ENCODE measurements around the gene CHST8. TPM values are rescaled to one million over a fixed set of nuclear protein-coding genes. Genes with fewer than 3 reads are reported as not detected.
A peak's percentile ranks its signal among the peaks of the same experiment; 100 is the strongest.

CHST8 gene
- total RNA-seq, 1 donor from 2014 or later: 26.6 TPM

DNA sequence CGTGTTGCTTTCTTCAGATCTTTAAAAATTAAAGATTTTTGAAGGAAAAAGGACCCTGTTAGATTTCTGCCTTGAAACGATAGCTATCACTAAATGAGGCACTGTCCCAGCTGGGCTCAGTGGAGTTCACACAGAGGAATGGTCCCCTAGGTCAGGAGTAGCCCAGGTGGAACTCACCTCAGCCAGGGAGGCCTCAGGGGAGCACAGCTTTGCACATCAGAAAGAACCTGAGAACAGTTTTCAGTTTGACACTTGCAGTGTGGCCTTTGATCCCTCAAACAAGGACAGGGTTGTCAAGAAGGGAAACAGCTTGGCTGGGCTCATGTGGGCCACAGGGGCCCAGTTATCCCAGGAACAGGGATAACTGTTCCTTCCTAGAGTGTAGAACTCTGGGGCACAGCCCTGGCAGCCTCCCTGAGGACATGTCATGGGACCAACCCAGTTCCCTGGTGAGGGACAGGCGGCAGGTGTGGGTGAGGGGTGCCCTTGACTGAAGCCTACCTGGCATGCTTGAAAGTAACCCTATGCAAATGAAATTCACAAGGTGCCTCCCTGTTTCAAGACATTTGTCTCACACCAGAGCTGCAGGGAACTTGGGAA lies 59.4 kb downstream of the CHST8 start:
- TF ChIP-seq, protein P1, sequence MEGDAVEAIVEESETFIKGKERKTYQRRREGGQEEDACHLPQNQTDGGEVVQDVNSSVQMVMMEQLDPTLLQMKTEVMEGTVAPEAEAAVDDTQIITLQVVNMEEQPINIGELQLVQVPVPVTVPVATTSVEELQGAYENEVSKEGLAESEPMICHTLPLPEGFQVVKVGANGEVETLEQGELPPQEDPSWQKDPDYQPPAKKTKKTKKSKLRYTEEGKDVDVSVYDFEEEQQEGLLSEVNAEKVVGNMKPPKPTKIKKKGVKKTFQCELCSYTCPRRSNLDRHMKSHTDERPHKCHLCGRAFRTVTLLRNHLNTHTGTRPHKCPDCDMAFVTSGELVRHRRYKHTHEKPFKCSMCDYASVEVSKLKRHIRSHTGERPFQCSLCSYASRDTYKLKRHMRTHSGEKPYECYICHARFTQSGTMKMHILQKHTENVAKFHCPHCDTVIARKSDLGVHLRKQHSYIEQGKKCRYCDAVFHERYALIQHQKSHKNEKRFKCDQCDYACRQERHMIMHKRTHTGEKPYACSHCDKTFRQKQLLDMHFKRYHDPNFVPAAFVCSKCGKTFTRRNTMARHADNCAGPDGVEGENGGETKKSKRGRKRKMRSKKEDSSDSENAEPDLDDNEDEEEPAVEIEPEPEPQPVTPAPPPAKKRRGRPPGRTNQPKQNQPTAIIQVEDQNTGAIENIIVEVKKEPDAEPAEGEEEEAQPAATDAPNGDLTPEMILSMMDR (IDR thresholded peaks at IDR 0.05; ENCODE audit: unreplicated experiment): no peak
- H3K27me3 Mint-ChIP-seq (ENCODE audit: low read depth): peaks cover 43% of the 10 kb centered on the region
- no peaks in the 10 kb centered on the region for H3K36me3 Mint-ChIP-seq

GRCh38 chr19:33683881-33684537 lies 62.3 kb downstream of the CHST8 start:
- no peaks in the 10 kb centered on the region for H3K9me3 Mint-ChIP-seq
- peak overlapping the region; percentile 52 for H3K4me3 Mint-ChIP-seq
- H3K36me3 Mint-ChIP-seq: no peaks in the 10 kb centered on the region
- DNase-seq (ENCODE audit: low spot score in 2 of 2, unreplicated experiment in 2 of 2): peak; percentile 78 to 88
- H3K27me3 Mint-ChIP-seq (ENCODE audit: low read depth): peaks cover 57% of the 10 kb centered on the region
- TF ChIP-seq, protein P1 (IDR thresholded peaks at IDR 0.05; ENCODE audit: unreplicated experiment): no peak
- peak overlapping the region; percentile 82 for H3K27ac Mint-ChIP-seq
- peaks cover 9% of the 10 kb centered on the region for H3K4me1 Mint-ChIP-seq

More for the DNA sequence above, 59.4 kb downstream of the CHST8 start:
- Mint-ChIP-seq H3K9me3 (no peaks in the 10 kb centered on the region), H3K4me1 (peaks cover 8% of the 10 kb centered on the region), H3K27ac (no peak overlapping the region), H3K4me3 (no peak overlapping the region)
- DNase-seq (ENCODE audit: low spot score in 2 of 2, unreplicated experiment in 2 of 2): no peak

DNA sequence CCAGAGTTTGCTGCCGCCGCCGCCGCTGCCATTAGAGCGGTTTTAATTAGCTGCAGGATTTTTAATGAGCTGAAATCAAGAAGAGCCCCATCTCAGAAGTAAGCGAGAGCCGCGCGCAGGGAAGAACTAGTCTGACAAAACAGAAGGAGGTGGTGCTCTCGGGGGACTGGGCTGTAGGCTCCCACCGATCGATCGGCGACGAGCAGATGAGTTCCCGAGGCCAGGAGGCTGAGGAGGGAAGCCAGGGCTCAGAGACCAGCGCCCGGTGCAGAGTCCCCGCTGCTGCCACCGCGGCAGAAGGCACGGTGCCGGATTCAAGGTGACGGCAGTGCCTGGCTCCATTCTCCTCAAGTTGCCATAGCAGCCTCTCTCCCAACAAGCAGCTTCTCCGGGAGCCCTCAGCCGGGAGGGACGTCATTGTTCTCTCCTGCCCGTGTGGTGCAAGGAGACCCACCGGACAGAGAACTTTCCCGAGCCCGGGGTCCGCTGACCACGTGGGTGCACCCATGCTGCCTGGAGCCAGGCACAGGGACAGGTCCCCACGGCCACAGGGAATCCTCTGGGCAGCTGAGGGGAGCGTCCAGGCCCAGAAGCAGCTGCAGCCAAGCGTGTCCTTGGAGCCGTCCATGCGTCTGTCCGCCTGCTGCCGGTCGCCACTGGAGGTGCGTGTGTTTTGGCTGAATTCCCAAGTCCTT lies 62.9 kb downstream of the CHST8 start:
- DNase-seq (ENCODE audit: low spot score in 2 of 2, unreplicated experiment in 2 of 2): no peak
- no peaks in the 10 kb centered on the region for H3K9me3 Mint-ChIP-seq
- H3K36me3 Mint-ChIP-seq: no peaks in the 10 kb centered on the region
- H3K27me3 Mint-ChIP-seq (ENCODE audit: low read depth): peaks cover 50% of the 10 kb centered on the region
- TF ChIP-seq, protein P1 (IDR thresholded peaks at IDR 0.05; ENCODE audit: unreplicated experiment): no peak
- peaks cover 9% of the 10 kb centered on the region for H3K4me1 Mint-ChIP-seq
- H3K4me3 Mint-ChIP-seq: peak overlapping the region; percentile 52
- peak overlapping the region; percentile 82 for H3K27ac Mint-ChIP-seq

DNA sequence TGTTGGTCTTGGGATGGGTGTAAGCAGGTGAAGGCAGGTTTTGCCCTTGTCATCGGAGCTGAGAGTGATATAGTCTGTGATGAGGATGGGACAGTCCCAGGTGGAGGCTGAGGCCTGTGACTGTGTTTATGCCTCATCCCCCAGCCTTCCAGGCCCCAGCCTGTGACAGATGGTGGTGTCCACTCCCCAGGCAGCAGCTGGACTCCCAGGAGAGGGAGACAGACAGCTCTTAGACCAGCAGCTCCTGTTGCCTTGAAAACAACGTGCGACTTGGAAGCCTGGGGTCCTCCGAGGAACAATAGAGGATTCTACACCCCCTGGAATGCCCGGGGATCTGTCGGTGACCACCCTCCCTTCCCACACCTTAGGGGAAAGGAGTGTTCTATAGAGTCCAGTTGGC lies 63.8 kb downstream of the CHST8 start:
- Mint-ChIP-seq H3K4me3 (no peak overlapping the region), H3K27me3 (ENCODE audit: low read depth) (peaks cover 46% of the 10 kb centered on the region), H3K9me3 (no peaks in the 10 kb centered on the region), H3K4me1 (peaks cover 11% of the 10 kb centered on the region), H3K36me3 (no peaks in the 10 kb centered on the region), H3K27ac (no peak overlapping the region)
- DNase-seq (ENCODE audit: low spot score in 2 of 2, unreplicated experiment in 2 of 2): no peak
- TF ChIP-seq, protein P1 (IDR thresholded peaks at IDR 0.05; ENCODE audit: unreplicated experiment): no peak

DNA sequence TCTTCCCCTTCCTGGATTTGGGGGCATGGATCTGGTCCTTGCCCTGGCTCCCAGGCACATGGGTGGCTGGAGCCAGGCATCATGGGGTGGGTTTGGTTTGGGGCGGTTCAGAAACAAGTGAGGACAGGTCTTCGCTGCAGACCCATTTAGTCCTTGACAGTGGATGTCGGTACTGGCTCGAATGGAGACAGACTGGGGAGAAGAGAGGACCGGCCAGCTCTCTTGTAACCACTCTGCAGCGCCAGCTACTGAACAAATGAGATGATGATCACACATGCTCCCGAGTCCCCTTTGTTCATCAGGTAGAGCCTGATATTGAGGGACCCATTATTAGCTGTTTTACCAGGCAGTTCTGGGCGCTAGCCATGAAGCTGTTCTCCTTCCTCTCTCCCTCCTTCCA lies 64.5 kb downstream of the CHST8 start:
- DNase-seq (ENCODE audit: low spot score in 2 of 2, unreplicated experiment in 2 of 2): no peak
- no peak overlapping the region for H3K27ac Mint-ChIP-seq
- H3K4me1 Mint-ChIP-seq: peaks cover 11% of the 10 kb centered on the region
- no peaks in the 10 kb centered on the region for H3K9me3 Mint-ChIP-seq
- H3K27me3 Mint-ChIP-seq (ENCODE audit: low read depth): peaks cover 46% of the 10 kb centered on the region
- no peak overlapping the region for H3K4me3 Mint-ChIP-seq
- no peaks in the 10 kb centered on the region for H3K36me3 Mint-ChIP-seq
- TF ChIP-seq, protein P1 (IDR thresholded peaks at IDR 0.05; ENCODE audit: unreplicated experiment): no peak

Data from mesothelial cell of epicardium (in vitro differentiated cells).